ENCODE data around the gene GTF3C4.

The GTF3C4 gene

GRCh38 chr9:132670457-132671391 lies at the start of gene GTF3C4:
GTF3C4 (plus strand) TSS chr9:132670464; CDS start chr9:132670599, 135 bp downstream.
- peak; percentile 21 to 78 for DNase-seq (ENCODE audit: low read depth in 2 of 2)

- DNase-seq (ENCODE audit: low read depth in 2 of 2), result no peak
Measured at GRCh38 chr9:132622159-132622558, 48.1 kb upstream of the GTF3C4 start.

- DNase-seq (ENCODE audit: low read depth in 2 of 2), result no peak
Measured at GRCh38 chr9:132626285-132626684, 44.0 kb upstream of the GTF3C4 start.

GRCh38 chr9:132627106-132627505 lies 43.2 kb upstream of the GTF3C4 start:
- no peak for DNase-seq (ENCODE audit: low read depth in 2 of 2)

- DNase-seq (ENCODE audit: low read depth in 2 of 2), result no peak
Measured at GRCh38 chr9:132627594-132627993, 42.7 kb upstream of the GTF3C4 start.

- no peak for DNase-seq (ENCODE audit: low read depth in 2 of 2)
Measured at GRCh38 chr9:132628746-132629145, 41.5 kb upstream of the GTF3C4 start.

- DNase-seq (ENCODE audit: low read depth in 2 of 2), result no peak
Measured at GRCh38 chr9:132630116-132630515, 40.1 kb upstream of the GTF3C4 start.

- DNase-seq (ENCODE audit: low read depth in 2 of 2), result no peak
Measured at GRCh38 chr9:132630811-132631210, 39.5 kb upstream of the GTF3C4 start.

GRCh38 chr9:132631280-132631679 lies 39.0 kb upstream of the GTF3C4 start:
- no peak for DNase-seq (ENCODE audit: low read depth in 2 of 2)

- no peak for DNase-seq (ENCODE audit: low read depth in 2 of 2)
Measured at GRCh38 chr9:132631685-132632084, 38.6 kb upstream of the GTF3C4 start.

- DNase-seq (ENCODE audit: low read depth in 2 of 2), result no peak
Measured at GRCh38 chr9:132632413-132633129, 37.7 kb upstream of the GTF3C4 start.

- no peak for DNase-seq (ENCODE audit: low read depth in 2 of 2)
Measured at GRCh38 chr9:132634327-132634726, 35.9 kb upstream of the GTF3C4 start.

- no peak for DNase-seq (ENCODE audit: low read depth in 2 of 2)
Measured at GRCh38 chr9:132637351-132637750, 32.9 kb upstream of the GTF3C4 start.

GRCh38 chr9:132637801-132638200 lies 32.5 kb upstream of the GTF3C4 start:
- no peak for DNase-seq (ENCODE audit: low read depth in 2 of 2)

- no peak for DNase-seq (ENCODE audit: low read depth in 2 of 2)
Measured at GRCh38 chr9:132638240-132638639, 32.0 kb upstream of the GTF3C4 start.

GRCh38 chr9:132639322-132639721 lies 30.9 kb upstream of the GTF3C4 start:
- DNase-seq (ENCODE audit: low read depth in 2 of 2), result no peak

GRCh38 chr9:132641216-132641615 lies 29.0 kb upstream of the GTF3C4 start:
- DNase-seq (ENCODE audit: low read depth in 2 of 2), result no peak

- no peak for DNase-seq (ENCODE audit: low read depth in 2 of 2)
Measured at GRCh38 chr9:132644251-132644650, 26.0 kb upstream of the GTF3C4 start.

- DNase-seq (ENCODE audit: low read depth in 2 of 2), result no peak
Measured at GRCh38 chr9:132645306-132645705, 25.0 kb upstream of the GTF3C4 start.

- no peak for DNase-seq (ENCODE audit: low read depth in 2 of 2)
Measured at GRCh38 chr9:132645711-132646110, 24.6 kb upstream of the GTF3C4 start.

- no peak for DNase-seq (ENCODE audit: low read depth in 2 of 2)
Measured at GRCh38 chr9:132646726-132647125, 23.5 kb upstream of the GTF3C4 start.

GRCh38 chr9:132647355-132647754 lies 22.9 kb upstream of the GTF3C4 start:
- DNase-seq (ENCODE audit: low read depth in 2 of 2), result peak in 1 of 2 donors; percentile 12

GRCh38 chr9:132647806-132648205 lies 22.5 kb upstream of the GTF3C4 start:
- DNase-seq (ENCODE audit: low read depth in 2 of 2), result no peak

Data from stimulated activated CD8-positive, alpha-beta memory T cell treated with anti-CD3 and anti-CD28 coated beads, Interleukin-15, amount 100 ng/mL, for 48 hours (primary cell).